Measurements from ENCODE around the gene APOO. TPM values are rescaled to one million over a fixed set of nuclear protein-coding genes. Genes with fewer than 3 reads are reported as not detected.
"Not testable (repeated sequence)": the region's sequence is repeated elsewhere in the genome, so short reads cannot be mapped to it uniquely, and the experiment has no call there.

APOO gene
- total and polyA plus RNA-seq, 2 experiments from 2014 or later = 44.9 to 161 TPM

- Histone ChIP-seq H3K36me3 (no peaks in the 10 kb centered on the region), H3K27ac (no peak overlapping the region), H3K9me3 (ENCODE audit: low read depth) (no peaks in the 10 kb centered on the region), H3K27me3 (no peaks in the 10 kb centered on the region), H3K4me1 (ENCODE audit: low read depth) (peaks cover 34% of the 10 kb centered on the region), H3K4me3 (no peak overlapping the region)
- no peak for TF ChIP-seq CTCF (IDR thresholded peaks at IDR 0.05; ENCODE audit: low read depth, low read length)
- no peak for DNase-seq (ENCODE audit: low read depth in 1 of 2, low spot score in 1 of 2)
These were observed 10.8 kb downstream of the APOO start for GRCh38 chrX:23896981-23897380.

GRCh38 chrX:23896539-23896938 lies 11.2 kb downstream of the APOO start:
- not testable (repeated sequence) for H3K9me3 ChIP-seq (ENCODE audit: low read depth); H3K4me3 ChIP-seq; H3K27me3 ChIP-seq; H3K27ac ChIP-seq; H3K36me3 ChIP-seq; DNase-seq (ENCODE audit: low read depth in 1 of 2, low spot score in 1 of 2)
- peaks cover 30% of the 10 kb centered on the region for H3K4me1 ChIP-seq (ENCODE audit: low read depth)

- H3K9me3 ChIP-seq (ENCODE audit: low read depth); H3K4me3 ChIP-seq; H3K27ac ChIP-seq; DNase-seq (ENCODE audit: low read depth in 1 of 2, low spot score in 1 of 2); H3K27me3 ChIP-seq; H3K36me3 ChIP-seq: not testable (repeated sequence)
- peaks cover 15% of the 10 kb centered on the region for H3K4me1 ChIP-seq (ENCODE audit: low read depth)
These were observed 12.7 kb downstream of the APOO start for GRCh38 chrX:23894993-23895392.

GRCh38 chrX:23890933-23891332 lies 16.8 kb downstream of the APOO start:
- Histone ChIP-seq H3K4me3 (no peak overlapping the region), H3K27me3 (no peaks in the 10 kb centered on the region), H3K27ac (no peak overlapping the region), H3K9me3 (ENCODE audit: low read depth) (no peaks in the 10 kb centered on the region), H3K4me1 (ENCODE audit: low read depth) (no peaks in the 10 kb centered on the region), H3K36me3 (no peaks in the 10 kb centered on the region)
- no peak for DNase-seq (ENCODE audit: low read depth in 1 of 2, low spot score in 1 of 2)
- TF ChIP-seq CTCF (IDR thresholded peaks at IDR 0.05; ENCODE audit: low read depth, low read length) = no peak

GRCh38 chrX:23888887-23889501 lies 18.7 kb downstream of the APOO start:
- H3K9me3 ChIP-seq (ENCODE audit: low read depth) = no peaks in the 10 kb centered on the region
- H3K4me3 ChIP-seq = no peak overlapping the region
- no peak for DNase-seq (ENCODE audit: low read depth in 1 of 2, low spot score in 1 of 2)
- no peaks in the 10 kb centered on the region for H3K27me3 ChIP-seq
- H3K4me1 ChIP-seq (ENCODE audit: low read depth) = no peaks in the 10 kb centered on the region
- no peak overlapping the region for H3K27ac ChIP-seq
- H3K36me3 ChIP-seq = no peaks in the 10 kb centered on the region
- TF ChIP-seq CTCF (IDR thresholded peaks at IDR 0.05; ENCODE audit: low read depth, low read length) = no peak

- no peak for DNase-seq (ENCODE audit: low read depth in 1 of 2, low spot score in 1 of 2)
- Histone ChIP-seq H3K4me1 (ENCODE audit: low read depth) (no peaks in the 10 kb centered on the region), H3K9me3 (ENCODE audit: low read depth) (no peaks in the 10 kb centered on the region), H3K27ac (no peak overlapping the region), H3K36me3 (no peaks in the 10 kb centered on the region), H3K4me3 (no peak overlapping the region), H3K27me3 (no peaks in the 10 kb centered on the region)
- TF ChIP-seq CTCF (IDR thresholded peaks at IDR 0.05; ENCODE audit: low read depth, low read length) = no peak
These were observed 19.8 kb downstream of the APOO start for GRCh38 chrX:23887918-23888317.

- no peak for DNase-seq (ENCODE audit: low read depth in 1 of 2, low spot score in 1 of 2)
- H3K4me1 ChIP-seq (ENCODE audit: low read depth) = no peaks in the 10 kb centered on the region
- no peak for TF ChIP-seq CTCF (IDR thresholded peaks at IDR 0.05; ENCODE audit: low read depth, low read length)
- no peak overlapping the region for H3K27ac ChIP-seq
- H3K36me3 ChIP-seq = no peaks in the 10 kb centered on the region
- H3K9me3 ChIP-seq (ENCODE audit: low read depth) = no peaks in the 10 kb centered on the region
- H3K4me3 ChIP-seq = no peak overlapping the region
- H3K27me3 ChIP-seq = no peaks in the 10 kb centered on the region
These were observed 20.3 kb downstream of the APOO start for GRCh38 chrX:23887451-23887850.

Data from cardiac muscle cell (in vitro differentiated cells and primary cell).